RCC 7860 (cell line): ENCODE measurements around the gene ZSWIM4.
"Not testable (repeated sequence)": the region's sequence is repeated elsewhere in the genome, so short reads cannot be mapped to it uniquely, and the experiment has no call there.

Experiments used
- DNase-seq: peaks from one replicate; pipeline ENCODE4 v3.0.0-alpha.2; 2015; ENCODE audit warnings: low spot score
- FAIRE-seq: peaks from 2 replicates; lab custom pipeline; 2012; peaks lifted over from hg19 to GRCh38; lab: Jason Lieb, UNC

ZSWIM4 gene

GRCh38 chr19:13774217-13775191 lies 20.7 kb upstream of the ZSWIM4 start, which contains the start of gene C19orf53:
C19orf53 (plus strand) TSS chr19:13774456; CDS start chr19:13774478, 22 bp downstream.
- peak; percentile 85 for DNase-seq
- peak; percentile 81 for FAIRE-seq

- FAIRE-seq (no peak), DNase-seq (no peak)
Measured at GRCh38 chr19:13778398-13778797, 16.8 kb upstream of the ZSWIM4 start.

GRCh38 chr19:13778847-13779246 lies 16.4 kb upstream of the ZSWIM4 start:
- FAIRE-seq (no peak), DNase-seq (no peak)

GRCh38 chr19:13779794-13780193 lies 15.4 kb upstream of the ZSWIM4 start:
- DNase-seq, FAIRE-seq: not testable (repeated sequence)

- no peak for FAIRE-seq
- peak; percentile 34 for DNase-seq
Measured at GRCh38 chr19:13781547-13781946, 13.7 kb upstream of the ZSWIM4 start.

- DNase-seq: no peak
- FAIRE-seq: no peak
Measured at GRCh38 chr19:13782537-13782936, 12.7 kb upstream of the ZSWIM4 start.

GRCh38 chr19:13783565-13784500 lies 11.4 kb upstream of the ZSWIM4 start:
- no peak for DNase-seq
- no peak for FAIRE-seq

- FAIRE-seq (no peak), DNase-seq (no peak)
Measured at GRCh38 chr19:13784731-13785452, 10.4 kb upstream of the ZSWIM4 start.

- no peak for FAIRE-seq
- no peak for DNase-seq
Measured at GRCh38 chr19:13788991-13789390, 6.3 kb upstream of the ZSWIM4 start.

- no peak for DNase-seq
- no peak for FAIRE-seq
Measured at GRCh38 chr19:13790354-13790753, 4.9 kb upstream of the ZSWIM4 start.

- FAIRE-seq: not testable (repeated sequence)
Measured at GRCh38 chr19:13793317-13793716, 1.9 kb upstream of the ZSWIM4 start.

GRCh38 chr19:13794398-13794756 lies 866 bp upstream of the ZSWIM4 start:
- FAIRE-seq (peak; percentile 89), DNase-seq (peak; percentile 80)

More at GRCh38 chr19:13793317-13793716, 1.9 kb upstream of the ZSWIM4 start:
- not testable (repeated sequence) for DNase-seq

- FAIRE-seq (no peak), DNase-seq (no peak)
Measured at GRCh38 chr19:13795595-13796300, 505 bp downstream of the ZSWIM4 start.

GRCh38 chr19:13796301-13797057 lies 1.2 kb downstream of the ZSWIM4 start:
- FAIRE-seq (peak; percentile 93), DNase-seq (peak; percentile 94)

- DNase-seq (no peak), FAIRE-seq (no peak)
Measured at GRCh38 chr19:13797058-13797440, 1.8 kb downstream of the ZSWIM4 start.

- FAIRE-seq: peak; percentile 38
- peak; percentile 56 for DNase-seq
Measured at GRCh38 chr19:13797870-13798269, 2.6 kb downstream of the ZSWIM4 start.

GRCh38 chr19:13799669-13800068 lies 4.4 kb downstream of the ZSWIM4 start:
- no peak for DNase-seq
- FAIRE-seq: no peak

- FAIRE-seq (no peak), DNase-seq (no peak)
Measured at GRCh38 chr19:13803038-13803437, 7.8 kb downstream of the ZSWIM4 start.
